HEK293 (cell line): ENCODE data around the gene VAV2.

Source experiments
- GLIS1 ChIP-seq: fragments of 450-650 bp; formaldehyde crosslinking; IDR thresholded peaks from 2 replicates; pipeline ENCODE4 v1.5.1; 2016; ENCODE audit warnings: missing biosample characterization, missing genetic modification characterization
- PRDM1 ChIP-seq: fragments of 450-650 bp; formaldehyde crosslinking; IDR thresholded peaks from 2 replicates; pipeline ENCODE4; 2016; ENCODE audit warnings: missing biosample characterization, missing genetic modification characterization
- REST ChIP-seq: fragments of 450-650 bp; formaldehyde crosslinking; IDR thresholded peaks from 2 replicates; pipeline ENCODE4 v1.5.1; 2016; ENCODE audit warnings: missing biosample characterization, missing genetic modification characterization
- SCRT2 ChIP-seq: fragments of 450-650 bp; formaldehyde crosslinking; IDR thresholded peaks from 2 replicates; pipeline ENCODE4 v1.5.1; 2016; ENCODE audit warnings: missing biosample characterization, missing genetic modification characterization
- SP3 ChIP-seq: fragments of 450-650 bp; formaldehyde crosslinking; IDR thresholded peaks from 2 replicates; pipeline ENCODE4 v1.5.1; 2016; ENCODE audit warnings: missing biosample characterization, missing genetic modification characterization
- ZBTB10 ChIP-seq: fragments of 450-650 bp; formaldehyde crosslinking; IDR thresholded peaks from 2 replicates; pipeline ENCODE4 v1.5.1; 2016; ENCODE audit warnings: missing biosample characterization, missing genetic modification characterization
- ZBTB7A ChIP-seq: fragments of 450-650 bp; formaldehyde crosslinking; IDR thresholded peaks from 2 replicates; pipeline ENCODE4 v1.5.1; 2016; ENCODE audit warnings: low read depth, missing biosample characterization, missing genetic modification characterization
- ZNF175 ChIP-seq: fragments of 450-650 bp; formaldehyde crosslinking; IDR thresholded peaks from 2 replicates; pipeline ENCODE4 v1.5.1; 2016; ENCODE audit warnings: missing biosample characterization, missing genetic modification characterization
- ZNF48 ChIP-seq: fragments of 450-650 bp; formaldehyde crosslinking; IDR thresholded peaks from 2 replicates; pipeline ENCODE4 v1.5.1; 2016; ENCODE audit warnings: missing biosample characterization, missing genetic modification characterization
- ZNF514 ChIP-seq: fragments of 450-650 bp; formaldehyde crosslinking; IDR thresholded peaks from 2 replicates; pipeline ENCODE4 v1.5.1; 2016; ENCODE audit warnings: missing biosample characterization, missing genetic modification characterization
- ZNF518A ChIP-seq: fragments of 450-650 bp; formaldehyde crosslinking; conservative IDR thresholded peaks from 2 replicates; pipeline ENCODE4 v1.5.1; 2016; ENCODE audit warnings: low read depth, missing biosample characterization, missing genetic modification characterization
- ZNF561 ChIP-seq: fragments of 450-650 bp; IDR thresholded peaks from 2 replicates; pipeline ENCODE4 v1.5.1; 2018; ENCODE audit warnings: missing biosample characterization, missing genetic modification characterization, borderline replicate concordance
- ZNF580 ChIP-seq: fragments of 450-650 bp; formaldehyde crosslinking; IDR thresholded peaks from 2 replicates; pipeline ENCODE4 v1.5.1; 2016; ENCODE audit warnings: missing biosample characterization, missing genetic modification characterization
- ZNF624 ChIP-seq: fragments of 450-650 bp; formaldehyde crosslinking; IDR thresholded peaks from 2 replicates; pipeline ENCODE4 v1.5.1; 2017; ENCODE audit warnings: missing biosample characterization, missing genetic modification characterization
- ZNF747 ChIP-seq: fragments of 450-650 bp; formaldehyde crosslinking; IDR thresholded peaks from 2 replicates; pipeline ENCODE4 v1.5.1; 2016; ENCODE audit warnings: missing biosample characterization, missing genetic modification characterization
- ZNF785 ChIP-seq: fragments of 450-650 bp; formaldehyde crosslinking; IDR thresholded peaks from 2 replicates; pipeline ENCODE4 v1.5.1; 2016; ENCODE audit warnings: missing biosample characterization, missing genetic modification characterization
- TF ChIP-seq, protein P1 (sequence below): fragments of 450-650 bp; IDR thresholded peaks from 2 replicates; pipeline ENCODE4 v1.5.1; 2018; ENCODE audit warnings: missing biosample characterization, missing genetic modification characterization
- TF ChIP-seq, protein P2 (sequence below): fragments of 450-650 bp; formaldehyde crosslinking; IDR thresholded peaks from 2 replicates; pipeline ENCODE4 v1.5.1; 2016; ENCODE audit warnings: missing biosample characterization, missing genetic modification characterization
- TF ChIP-seq, protein P3 (sequence below): fragments of 450-650 bp; formaldehyde crosslinking; IDR thresholded peaks from 2 replicates; pipeline ENCODE4 v1.5.1; 2016; ENCODE audit warnings: missing biosample characterization, missing genetic modification characterization

The VAV2 gene

GRCh38 chr9:133992780-133993634 lies 883 bp upstream of the VAV2 start (continued):
- no peak for TF ChIP-seq ZNF518A (tag by site-specific recombination)
- TF ChIP-seq ZNF48 (tag by site-specific recombination), result no peak
- 0 out of 2 replicates have a peak, but pooled peaks have one; percentile 15 for TF ChIP-seq ZNF580 (tag by site-specific recombination)
- TF ChIP-seq, protein P1, sequence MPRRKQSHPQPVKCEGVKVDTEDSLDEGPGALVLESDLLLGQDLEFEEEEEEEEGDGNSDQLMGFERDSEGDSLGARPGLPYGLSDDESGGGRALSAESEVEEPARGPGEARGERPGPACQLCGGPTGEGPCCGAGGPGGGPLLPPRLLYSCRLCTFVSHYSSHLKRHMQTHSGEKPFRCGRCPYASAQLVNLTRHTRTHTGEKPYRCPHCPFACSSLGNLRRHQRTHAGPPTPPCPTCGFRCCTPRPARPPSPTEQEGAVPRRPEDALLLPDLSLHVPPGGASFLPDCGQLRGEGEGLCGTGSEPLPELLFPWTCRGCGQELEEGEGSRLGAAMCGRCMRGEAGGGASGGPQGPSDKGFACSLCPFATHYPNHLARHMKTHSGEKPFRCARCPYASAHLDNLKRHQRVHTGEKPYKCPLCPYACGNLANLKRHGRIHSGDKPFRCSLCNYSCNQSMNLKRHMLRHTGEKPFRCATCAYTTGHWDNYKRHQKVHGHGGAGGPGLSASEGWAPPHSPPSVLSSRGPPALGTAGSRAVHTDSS, result no peak
- TF ChIP-seq ZNF747 (tag by site-specific recombination), result no peak
- peak; percentile 72; the same call in 1 of the 2 replicates for TF ChIP-seq ZBTB10 (tag by site-specific recombination)
- no peak for TF ChIP-seq REST
- no peak for TF ChIP-seq ZNF514 (tag by site-specific recombination)
- TF ChIP-seq ZBTB7A, result peak; percentile 94
- TF ChIP-seq, protein P2, sequence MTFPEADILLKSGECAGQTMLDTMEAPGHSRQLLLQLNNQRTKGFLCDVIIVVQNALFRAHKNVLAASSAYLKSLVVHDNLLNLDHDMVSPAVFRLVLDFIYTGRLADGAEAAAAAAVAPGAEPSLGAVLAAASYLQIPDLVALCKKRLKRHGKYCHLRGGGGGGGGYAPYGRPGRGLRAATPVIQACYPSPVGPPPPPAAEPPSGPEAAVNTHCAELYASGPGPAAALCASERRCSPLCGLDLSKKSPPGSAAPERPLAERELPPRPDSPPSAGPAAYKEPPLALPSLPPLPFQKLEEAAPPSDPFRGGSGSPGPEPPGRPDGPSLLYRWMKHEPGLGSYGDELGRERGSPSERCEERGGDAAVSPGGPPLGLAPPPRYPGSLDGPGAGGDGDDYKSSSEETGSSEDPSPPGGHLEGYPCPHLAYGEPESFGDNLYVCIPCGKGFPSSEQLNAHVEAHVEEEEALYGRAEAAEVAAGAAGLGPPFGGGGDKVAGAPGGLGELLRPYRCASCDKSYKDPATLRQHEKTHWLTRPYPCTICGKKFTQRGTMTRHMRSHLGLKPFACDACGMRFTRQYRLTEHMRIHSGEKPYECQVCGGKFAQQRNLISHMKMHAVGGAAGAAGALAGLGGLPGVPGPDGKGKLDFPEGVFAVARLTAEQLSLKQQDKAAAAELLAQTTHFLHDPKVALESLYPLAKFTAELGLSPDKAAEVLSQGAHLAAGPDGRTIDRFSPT, result peak; percentile 56
- TF ChIP-seq ZNF175, result no peak
- TF ChIP-seq PRDM1, result 0 out of 2 replicates have a peak, but pooled peaks have one; percentile 27
- TF ChIP-seq, protein P3, sequence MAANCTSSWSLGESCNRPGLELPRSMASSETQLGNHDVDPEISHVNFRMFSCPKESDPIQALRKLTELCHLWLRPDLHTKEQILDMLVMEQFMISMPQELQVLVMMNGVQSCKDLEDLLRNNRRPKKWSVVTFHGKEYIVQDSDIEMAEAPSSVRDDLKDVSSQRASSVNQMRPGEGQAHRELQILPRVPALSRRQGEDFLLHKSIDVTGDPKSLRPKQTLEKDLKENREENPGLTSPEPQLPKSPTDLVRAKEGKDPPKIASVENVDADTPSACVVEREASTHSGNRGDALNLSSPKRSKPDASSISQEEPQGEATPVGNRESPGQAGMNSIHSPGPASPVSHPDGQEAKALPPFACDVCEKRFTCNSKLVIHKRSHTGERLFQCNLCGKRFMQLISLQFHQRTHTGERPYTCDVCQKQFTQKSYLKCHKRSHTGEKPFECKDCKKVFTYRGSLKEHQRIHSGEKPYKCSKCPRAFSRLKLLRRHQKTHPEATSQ (tag by site-specific recombination), result no peak; the same call in 1 of the 2 replicates
- TF ChIP-seq ZNF785, result no peak
- TF ChIP-seq ZNF561 (tag by site-specific recombination), result no peak
- TF ChIP-seq SCRT2 (tag by site-specific recombination), result no peak
- peak; percentile 69 for TF ChIP-seq SP3 (tag by site-specific recombination)
- TF ChIP-seq GLIS1, result peak; percentile 79
- no peak for TF ChIP-seq ZNF624 (tag by site-specific recombination)
